ENCODE results near the gene AKAP8. TPM values are rescaled to one million over a fixed set of nuclear protein-coding genes. Genes with fewer than 3 reads are reported as not detected.

Gene AKAP8
- total RNA-seq, 1 donor from 2014 or later, result 41.3 TPM

- H3K4me1 Mint-ChIP-seq, result peaks cover 40% of the 10 kb centered on the region
- peaks cover 2% of the 10 kb centered on the region for H3K9me3 Mint-ChIP-seq
- no peaks in the 10 kb centered on the region for H3K27me3 Mint-ChIP-seq (ENCODE audit: low read depth)
- DNase-seq (ENCODE audit: low read depth, low spot score), result no peak
- no peak overlapping the region for H3K4me3 Mint-ChIP-seq
- TF ChIP-seq CTCF (conservative IDR thresholded peaks at IDR 0.05), result no peak
- H3K36me3 Mint-ChIP-seq (ENCODE audit: low read depth), result peaks cover 7% of the 10 kb centered on the region
- H3K27ac Mint-ChIP-seq (ENCODE audit: unreplicated experiment), result peak overlapping the region; percentile 69
Observed at GRCh38 chr19:15304140-15304705, 75.4 kb downstream of the AKAP8 start.

Other genes with a start within 250 kb of the AKAP8 start
- gene NOTCH3, start 178.8 kb downstream of the AKAP8 start, total RNA-seq, result 125 and 127 TPM in 2 replicates
- gene EPHX3, start 147.3 kb downstream of the AKAP8 start, total RNA-seq, result 1.0 and 1.1 TPM in 2 replicates
- 152 and 158 TPM in 2 replicates for gene BRD4, start 47.2 kb downstream of the AKAP8 start, total RNA-seq
- 154 and 163 TPM in 2 replicates for gene AKAP8L, start 39.2 kb upstream of the AKAP8 start, total RNA-seq
- 77.1 and 80.2 TPM in 2 replicates for gene WIZ, start 70.2 kb upstream of the AKAP8 start, total RNA-seq
- gene RASAL3, start 84.8 kb upstream of the AKAP8 start, total RNA-seq, result not detected in 2 replicates
- not detected in 2 replicates for gene PGLYRP2, start 99.7 kb upstream of the AKAP8 start, total RNA-seq
- gene CYP4F22, start 128.7 kb upstream of the AKAP8 start, total RNA-seq, result not detected in 2 replicates
- gene CYP4F8, start 235.4 kb upstream of the AKAP8 start, total RNA-seq, result not detected in 2 replicates

Data from neural crest cell (in vitro differentiated cells).